Smooth muscle cell (in vitro differentiated cells): ENCODE measurements around the gene KIAA1755. TPM values are rescaled to one million over a fixed set of nuclear protein-coding genes. Genes with fewer than 3 reads are reported as not detected.

Experiments
- DNase-seq: peaks from one replicate; lab custom pipeline; 2025; ENCODE audit not compliant: unreplicated experiment; lab: John Stamatoyannopoulos, UW
- H2AFZ ChIP-seq: fragments of 200-600 bp; sonication (generic); 2 replicates; pipeline ENCODE4 v1.6.0; 2016; ENCODE audit warnings: antibody characterized with exemption, low read depth, mild to moderate bottlenecking
- H3F3A ChIP-seq: fragments of 200-600 bp; sonication (generic); 2 replicates; pipeline ENCODE4 v1.6.0; 2017; ENCODE audit warnings: antibody characterized with exemption, low read depth
- H3K27ac ChIP-seq: fragments of 200-600 bp; sonication (generic); 2 replicates; pipeline ENCODE4 v1.5.1; 2016; ENCODE audit warnings: low read depth, mild to moderate bottlenecking
- H3K27me3 ChIP-seq: fragments of 200-600 bp; sonication (generic); 2 replicates; pipeline ENCODE4 v1.6.1; 2016; ENCODE audit warnings: low read depth, mild to moderate bottlenecking
- H3K36me3 ChIP-seq: fragments of 200-600 bp; sonication (generic); 2 replicates; pipeline ENCODE4 v1.5.1; 2016; ENCODE audit warnings: low read depth
- H3K4me1 ChIP-seq: fragments of 200-600 bp; sonication (generic); 2 replicates; pipeline ENCODE4 v1.5.1; 2016; ENCODE audit warnings: low read depth
- H3K4me2 ChIP-seq: fragments of 200-600 bp; sonication (generic); 2 replicates; pipeline ENCODE4 v1.6.0; 2016; ENCODE audit warnings: mild to moderate bottlenecking
- H3K4me3 ChIP-seq: fragments of 200-600 bp; sonication (generic); 2 replicates; pipeline ENCODE4 v1.5.1; 2016; ENCODE audit warnings: mild to moderate bottlenecking
- H3K79me2 ChIP-seq: fragments of 200-600 bp; sonication (generic); 2 replicates; pipeline ENCODE4 v1.6.0; 2016; ENCODE audit warnings: low read depth, mild to moderate bottlenecking
- H3K9ac ChIP-seq: fragments of 200-600 bp; sonication (generic); 2 replicates; pipeline ENCODE4 v1.6.0; 2016; ENCODE audit warnings: low read depth
- H3K9me3 ChIP-seq: fragments of 200-600 bp; sonication (generic); replicated peaks from 2 replicates; pipeline ENCODE4 v1.5.1; 2016; ENCODE audit warnings: low read depth
- H4K20me1 ChIP-seq: fragments of 200-600 bp; sonication (generic); 2 replicates; pipeline ENCODE4 v1.6.0; 2016; ENCODE audit warnings: low read depth
- WGBS: methylation state at CpG from one replicate; pipeline ENCODE4 v1.1.7; 2016; ENCODE audit warnings: low lambda C conversion rate; 5-methylcytosine and 5-hydroxymethylcytosine counted together
- polyA plus RNA-seq: library from polyadenylated mRNA; unstranded; fragments of >200 nt; fragmentation: Nextera tagmentation; extraction: Ambion mirVana; gene quantifications from 2 replicates; pipeline ENCODE4 v1.2.1, GENCODE V29; 2016
- total RNA-seq: library from RNA; depleted of rRNA; stranded (reverse); fragments of >200 nt; gene quantifications from 2 replicates; pipeline ENCODE4 v1.2.3, GENCODE V29; 2014
- TF ChIP-seq, protein P1 (sequence below): fragments of 200-600 bp; sonication (generic); IDR thresholded peaks from 2 replicates; pipeline ENCODE4 v1.5.1; 2017; ENCODE audit warnings: borderline replicate concordance, mild to moderate bottlenecking, antibody characterized with exemption; ENCODE audit not compliant: insufficient read depth, poor library complexity, severe bottlenecking

Gene KIAA1755
- total and polyA plus RNA-seq, 2 experiments from 2014 or later = 0.17 TPM; not detected in 1

DNA sequence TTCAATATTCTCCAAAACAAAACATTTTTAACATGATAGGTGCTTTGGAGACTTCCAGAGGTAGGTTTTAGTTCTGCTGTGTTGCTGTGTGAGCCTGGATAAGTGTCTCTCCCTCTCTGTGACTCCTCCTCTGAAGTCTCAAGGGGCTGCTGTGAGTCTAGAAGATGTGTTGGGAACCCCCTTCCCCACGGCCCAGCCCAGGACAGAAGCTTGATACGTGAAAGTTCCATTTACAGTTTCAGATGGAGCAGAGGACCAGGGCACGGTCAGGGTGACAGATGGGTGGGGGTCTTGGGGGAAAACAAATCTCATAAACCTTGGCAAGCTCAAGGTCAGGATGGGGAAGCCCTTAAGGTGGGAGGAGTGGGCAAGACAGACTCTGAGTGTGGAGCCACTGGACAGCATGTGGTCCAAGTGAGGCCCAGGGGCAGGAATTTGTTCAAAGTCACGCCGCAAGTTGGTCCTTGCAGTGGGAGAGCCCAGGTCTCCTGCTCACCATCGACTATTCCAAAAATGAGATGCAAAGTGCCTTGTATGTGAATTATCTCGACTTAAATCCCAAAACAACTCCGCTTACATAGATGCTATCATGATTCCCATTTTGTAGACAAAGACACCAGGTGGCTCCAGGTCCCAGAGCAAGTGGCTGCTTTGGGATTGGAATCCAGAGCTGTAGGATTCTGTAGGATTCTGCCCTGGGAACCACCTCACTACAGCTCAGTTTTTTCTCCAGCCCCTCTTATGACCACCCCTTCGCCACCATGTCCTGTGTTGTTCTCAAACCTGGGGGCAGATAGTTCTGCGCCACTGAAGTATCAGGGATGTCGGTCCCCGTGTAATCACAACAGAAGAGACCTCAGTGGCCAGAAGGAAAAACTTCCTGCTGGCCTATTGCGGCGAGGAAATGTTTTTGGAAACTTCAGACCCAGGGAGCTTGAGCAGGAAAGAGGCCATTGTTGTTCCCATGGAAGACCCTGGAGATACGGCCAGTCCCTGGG is 97.4 kb downstream of the KIAA1755 start:
- Histone ChIP-seq H3K9ac (no peak overlapping the region), H3K27me3 (no peaks in the 10 kb centered on the region), H2AFZ (no peak overlapping the region), H3K36me3 (no peaks in the 10 kb centered on the region), H3K4me2 (no peak overlapping the region), H3K27ac (no peak overlapping the region), H4K20me1 (no peaks in the 10 kb centered on the region), H3K4me1 (no peaks in the 10 kb centered on the region), H3K4me3 (no peak overlapping the region), H3F3A (peaks cover 8% of the 10 kb centered on the region), H3K9me3 (no peaks in the 10 kb centered on the region), H3K79me2 (no peaks in the 10 kb centered on the region)
- no peak for DNase-seq
- WGBS = 84% methylated on average over 15 of the region's 15 CpGs
- TF ChIP-seq, protein P1, sequence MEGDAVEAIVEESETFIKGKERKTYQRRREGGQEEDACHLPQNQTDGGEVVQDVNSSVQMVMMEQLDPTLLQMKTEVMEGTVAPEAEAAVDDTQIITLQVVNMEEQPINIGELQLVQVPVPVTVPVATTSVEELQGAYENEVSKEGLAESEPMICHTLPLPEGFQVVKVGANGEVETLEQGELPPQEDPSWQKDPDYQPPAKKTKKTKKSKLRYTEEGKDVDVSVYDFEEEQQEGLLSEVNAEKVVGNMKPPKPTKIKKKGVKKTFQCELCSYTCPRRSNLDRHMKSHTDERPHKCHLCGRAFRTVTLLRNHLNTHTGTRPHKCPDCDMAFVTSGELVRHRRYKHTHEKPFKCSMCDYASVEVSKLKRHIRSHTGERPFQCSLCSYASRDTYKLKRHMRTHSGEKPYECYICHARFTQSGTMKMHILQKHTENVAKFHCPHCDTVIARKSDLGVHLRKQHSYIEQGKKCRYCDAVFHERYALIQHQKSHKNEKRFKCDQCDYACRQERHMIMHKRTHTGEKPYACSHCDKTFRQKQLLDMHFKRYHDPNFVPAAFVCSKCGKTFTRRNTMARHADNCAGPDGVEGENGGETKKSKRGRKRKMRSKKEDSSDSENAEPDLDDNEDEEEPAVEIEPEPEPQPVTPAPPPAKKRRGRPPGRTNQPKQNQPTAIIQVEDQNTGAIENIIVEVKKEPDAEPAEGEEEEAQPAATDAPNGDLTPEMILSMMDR = no peak

DNA sequence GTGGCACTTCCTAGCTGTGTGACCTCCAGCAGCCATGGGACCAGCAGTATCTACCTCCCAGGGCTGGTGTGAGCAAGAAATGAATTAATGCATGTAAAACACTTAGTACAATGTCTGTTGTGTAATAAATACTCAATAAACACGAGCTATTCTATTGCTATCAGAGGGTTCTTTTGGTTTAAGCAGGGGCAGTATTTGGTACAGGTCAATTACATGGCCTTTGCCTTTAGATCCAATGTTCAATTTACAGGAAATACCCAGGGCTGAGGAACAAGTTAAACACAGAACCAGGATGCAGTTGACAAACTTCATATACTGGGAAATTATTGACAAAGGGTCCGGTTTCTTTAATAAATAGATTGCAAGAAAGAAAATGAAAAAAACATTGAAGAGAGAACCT is 98.4 kb downstream of the KIAA1755 start:
- DNase-seq = no peak
- 86% methylated on average over 2 of the region's 2 CpGs for WGBS
- Histone ChIP-seq H3K9me3 (no peaks in the 10 kb centered on the region), H3F3A (peaks cover 8% of the 10 kb centered on the region), H3K4me3 (no peak overlapping the region), H3K79me2 (no peaks in the 10 kb centered on the region), H3K36me3 (no peaks in the 10 kb centered on the region), H3K9ac (no peak overlapping the region), H3K4me2 (no peak overlapping the region), H3K27ac (no peak overlapping the region), H3K27me3 (no peaks in the 10 kb centered on the region), H3K4me1 (no peaks in the 10 kb centered on the region), H4K20me1 (no peaks in the 10 kb centered on the region), H2AFZ (no peak overlapping the region)
- TF ChIP-seq, protein P1 = no peak

DNA sequence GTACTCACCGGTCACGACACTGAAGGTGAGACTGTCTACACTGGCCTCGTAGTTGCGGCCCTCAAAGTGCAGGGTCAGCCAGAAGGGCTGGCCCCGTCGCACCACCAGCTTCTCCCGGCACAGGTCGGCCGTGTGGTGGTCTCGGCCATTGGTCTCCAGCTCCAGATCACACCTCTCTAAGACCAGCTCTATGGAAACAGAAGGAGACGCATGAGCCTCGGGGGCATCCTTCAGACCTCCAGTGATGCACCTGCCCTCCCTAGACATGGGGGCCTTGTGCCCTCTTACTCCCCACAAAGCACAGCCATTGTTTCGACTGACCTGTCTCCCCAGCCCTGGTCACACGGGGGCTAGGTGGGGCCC is 99.1 kb downstream of the KIAA1755 start:
- Histone ChIP-seq H3F3A (peaks cover 5% of the 10 kb centered on the region), H3K4me2 (no peak overlapping the region), H3K4me3 (no peak overlapping the region), H3K9ac (no peak overlapping the region), H3K27me3 (no peaks in the 10 kb centered on the region), H4K20me1 (no peaks in the 10 kb centered on the region), H3K4me1 (no peaks in the 10 kb centered on the region), H2AFZ (no peak overlapping the region), H3K36me3 (no peaks in the 10 kb centered on the region), H3K9me3 (no peaks in the 10 kb centered on the region), H3K27ac (no peak overlapping the region), H3K79me2 (no peaks in the 10 kb centered on the region)
- 96% methylated on average over 12 of the region's 14 CpGs for WGBS
- no peak for DNase-seq
- TF ChIP-seq, protein P1 = no peak

Other genes with a start within 250 kb of the KIAA1755 start
- gene TTI1, start 227.3 kb downstream of the KIAA1755 start, total RNA-seq = 17.0 and 20.4 TPM in 2 replicates
- gene TTI1, start 227.3 kb downstream of the KIAA1755 start, polyA plus RNA-seq = 14.2 and 20.0 TPM in 2 replicates
- 40.2 and 59.1 TPM in 2 replicates for gene RPRD1B, start 227.0 kb downstream of the KIAA1755 start, total RNA-seq
- gene RPRD1B, start 227.0 kb downstream of the KIAA1755 start, polyA plus RNA-seq = 13.5 and 19.6 TPM in 2 replicates
- 53.6 and 72.0 TPM in 2 replicates for gene TGM2, start 95.5 kb downstream of the KIAA1755 start, total RNA-seq
- gene TGM2, start 95.5 kb downstream of the KIAA1755 start, polyA plus RNA-seq = 41.7 and 85.6 TPM in 2 replicates
- gene BPI, start 43.4 kb upstream of the KIAA1755 start, total RNA-seq = not detected in 2 replicates
- gene BPI, start 43.4 kb upstream of the KIAA1755 start, polyA plus RNA-seq = not detected in 2 replicates
- not detected in 2 replicates for gene LBP, start 85.7 kb upstream of the KIAA1755 start, total RNA-seq
- gene LBP, start 85.7 kb upstream of the KIAA1755 start, polyA plus RNA-seq = not detected in 2 replicates
- gene SNHG17, start 174.6 kb upstream of the KIAA1755 start, total RNA-seq = 5.5 and 6.7 TPM in 2 replicates
- 19.6 and 26.4 TPM in 2 replicates for gene SNHG17, start 174.6 kb upstream of the KIAA1755 start, polyA plus RNA-seq
- 33.3 and 43.2 TPM in 2 replicates for gene RALGAPB, start 212.1 kb upstream of the KIAA1755 start, total RNA-seq
- 8.9 and 11.4 TPM in 2 replicates for gene RALGAPB, start 212.1 kb upstream of the KIAA1755 start, polyA plus RNA-seq